OCI-LY7 (cell line): Measurements from ENCODE around the gene MMS22L. TPM values are rescaled to one million over a fixed set of nuclear protein-coding genes. Genes with fewer than 3 reads are reported as not detected.

Experiments used
- BruUV-seq: library from RNA; stranded (reverse); fragments of 400-500 nt; replicated peaks from 2 replicates; lab custom pipeline; 2021; lab: Mats Ljungman, UMichigan
- CTCF ChIA-PET: fragments of 300-600 bp; sonication (Branson Sonifier 250); formaldehyde crosslinking; loops from one replicate; lab custom pipeline; 2022; ENCODE audit warnings: antibody characterized with exemption; ENCODE audit not compliant: unreplicated experiment; lab: Charles Lee
- POLR2A ChIA-PET: fragments of 300-600 bp; sonication (Branson Sonifier 250); formaldehyde crosslinking; loops from one replicate; lab custom pipeline; 2022; ENCODE audit warnings: antibody characterized with exemption; lab: Charles Lee
- DNase-seq: peaks from one replicate; pipeline ENCODE4 v3.0.0-alpha.2; 2015; ENCODE audit warnings: low spot score
- H2AFZ ChIP-seq: fragments of 200-600 bp; sonication (generic), shearing (Covaris generic); 2 replicates; pipeline ENCODE4 v1.6.1; 2014; ENCODE audit warnings: mild to moderate bottlenecking, antibody characterized with exemption, low read length, moderate library complexity
- H3K27ac ChIP-seq: fragments of 200-600 bp; sonication (generic); 2 replicates; pipeline ENCODE4 v1.5.1; 2014; ENCODE audit warnings: mixed run types, low read depth, mild to moderate bottlenecking, moderate library complexity, low read length, inconsistent platforms; ENCODE audit not compliant: poor library complexity, severe bottlenecking
- H3K36me3 ChIP-seq: fragments of 200-600 bp; sonication (generic); 2 replicates; pipeline ENCODE4 v1.6.1; 2014; ENCODE audit warnings: mild to moderate bottlenecking, antibody characterized with exemption, low read length, moderate library complexity, mixed read lengths; ENCODE audit not compliant: insufficient read depth
- H3K4me1 ChIP-seq: fragments of 200-600 bp; sonication (generic); 2 replicates; pipeline ENCODE4 v1.5.1; 2014; ENCODE audit warnings: mild to moderate bottlenecking, low read length; ENCODE audit not compliant: insufficient read depth, poor library complexity, severe bottlenecking
- H3K4me2 ChIP-seq: fragments of 200-600 bp; sonication (generic); 2 replicates; pipeline ENCODE4 v1.6.1; 2014; ENCODE audit warnings: mild to moderate bottlenecking, low read length
- H3K4me3 ChIP-seq: fragments of 200-600 bp; sonication (generic); 2 replicates; pipeline ENCODE4 v1.5.1; 2014; ENCODE audit warnings: mild to moderate bottlenecking, low read depth, low read length; ENCODE audit not compliant: poor library complexity, severe bottlenecking
- H3K79me2 ChIP-seq: fragments of 200-600 bp; sonication (generic); 2 replicates; pipeline ENCODE4 v1.6.1; 2016; ENCODE audit warnings: low read depth, mild to moderate bottlenecking, low read length, moderate library complexity, mixed read lengths; ENCODE audit not compliant: insufficient read depth
- H3K9me2 ChIP-seq: fragments of 200-600 bp; sonication (generic); 2 replicates; pipeline ENCODE4 v1.6.1; 2016; ENCODE audit warnings: mild to moderate bottlenecking, low read length, mixed read lengths; ENCODE audit not compliant: insufficient read depth
- H3K9me3 ChIP-seq: fragments of 200-600 bp; sonication (generic); 2 replicates; pipeline ENCODE4 v1.6.1; 2014; ENCODE audit warnings: mild to moderate bottlenecking, mixed run types, low read length, mixed read lengths
- H4K20me1 ChIP-seq: fragments of 200-600 bp; sonication (generic); 2 replicates; pipeline ENCODE4 v1.6.1; 2014; ENCODE audit warnings: mild to moderate bottlenecking, antibody characterized with exemption, low read length, moderate library complexity, mixed read lengths; ENCODE audit not compliant: insufficient read depth
- EZH2phosphoT487 ChIP-seq: fragments of 200-600 bp; sonication (generic); IDR thresholded peaks from 2 replicates; pipeline ENCODE4 v1.6.1; 2018; ENCODE audit warnings: low read depth, borderline replicate concordance, mild to moderate bottlenecking, mixed run types, antibody characterized with exemption, low read length, moderate library complexity, mixed read lengths
- intact Hi-C: fragments of 100-400 bp; cut with micrococcal nuclease; formaldehyde crosslinking; loops from one replicate; pipeline ENCODE4 v1.10.0; 2022; ENCODE audit not compliant: unreplicated experiment
- total RNA-seq, 2 experiments: library from RNA; depleted of rRNA in 1 of 2; stranded (reverse); fragments of >200 nt in 1 of 2; shearing (Covaris generic) in 1 of 2; gene quantifications; 2 replicates each; pipeline ENCODE4 v1.2.3, GENCODE V29; 2014 to 2022
- TF ChIP-seq, protein P1 (sequence below): fragments of 200-600 bp; sonication (generic); conservative IDR thresholded peaks from 2 replicates; pipeline ENCODE4 v1.5.1; 2014; ENCODE audit warnings: mild to moderate bottlenecking, antibody characterized with exemption, low read length, moderate library complexity, mixed read lengths

Gene MMS22L
- total RNA-seq, 2 experiments from 2014 or later = 50.2 to 62.3 TPM

DNA sequence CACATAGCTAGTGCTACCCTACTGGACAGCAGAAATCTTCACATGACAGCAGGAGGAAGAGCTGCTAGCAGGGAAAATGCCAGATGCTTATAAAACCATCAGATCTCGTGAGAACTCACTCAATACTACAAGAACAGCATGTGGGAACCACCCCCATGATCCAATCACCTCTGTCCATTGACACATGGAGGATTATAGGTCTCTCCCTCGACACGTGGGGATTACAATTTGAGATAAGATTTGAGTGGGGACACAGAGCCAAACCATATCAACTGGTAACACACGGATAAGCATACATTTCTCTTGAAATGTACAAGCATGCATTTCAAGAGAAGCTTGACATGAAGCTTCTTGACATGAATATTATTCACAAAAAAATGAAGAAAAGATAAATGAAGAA, 64.1 kb downstream of the MMS22L start:
- ChIA-PET POLR2A (interaction anchor here (0.6 to 1.2 kb wide), 5 partner anchors 9 to 737 kb away, joined by 3 to 5 read pairs (median 4); no protein-coding TSS in a partner anchor), CTCF (interaction anchor here (1.0 kb wide), 1 partner anchor 9 kb away, joined by 3 read pairs; no protein-coding TSS in a partner anchor)
- Histone ChIP-seq H3K36me3 (peaks cover 57% of the 10 kb centered on the region), H3K4me3 (no peak overlapping the region), H3K4me1 (no peaks in the 10 kb centered on the region), H3K79me2 (peaks cover 22% of the 10 kb centered on the region), H2AFZ (no peak overlapping the region), H4K20me1 (peaks cover 15% of the 10 kb centered on the region; the same call in 1 of the 2 replicates), H3K27ac (no peak overlapping the region), H3K9me2 (no peaks in the 10 kb centered on the region), H3K4me2 (no peak overlapping the region), H3K9me3 (no peaks in the 10 kb centered on the region)
- BruUV-seq = no TSS peak
- no peak for TF ChIP-seq EZH2phosphoT487
- TF ChIP-seq, protein P1, sequence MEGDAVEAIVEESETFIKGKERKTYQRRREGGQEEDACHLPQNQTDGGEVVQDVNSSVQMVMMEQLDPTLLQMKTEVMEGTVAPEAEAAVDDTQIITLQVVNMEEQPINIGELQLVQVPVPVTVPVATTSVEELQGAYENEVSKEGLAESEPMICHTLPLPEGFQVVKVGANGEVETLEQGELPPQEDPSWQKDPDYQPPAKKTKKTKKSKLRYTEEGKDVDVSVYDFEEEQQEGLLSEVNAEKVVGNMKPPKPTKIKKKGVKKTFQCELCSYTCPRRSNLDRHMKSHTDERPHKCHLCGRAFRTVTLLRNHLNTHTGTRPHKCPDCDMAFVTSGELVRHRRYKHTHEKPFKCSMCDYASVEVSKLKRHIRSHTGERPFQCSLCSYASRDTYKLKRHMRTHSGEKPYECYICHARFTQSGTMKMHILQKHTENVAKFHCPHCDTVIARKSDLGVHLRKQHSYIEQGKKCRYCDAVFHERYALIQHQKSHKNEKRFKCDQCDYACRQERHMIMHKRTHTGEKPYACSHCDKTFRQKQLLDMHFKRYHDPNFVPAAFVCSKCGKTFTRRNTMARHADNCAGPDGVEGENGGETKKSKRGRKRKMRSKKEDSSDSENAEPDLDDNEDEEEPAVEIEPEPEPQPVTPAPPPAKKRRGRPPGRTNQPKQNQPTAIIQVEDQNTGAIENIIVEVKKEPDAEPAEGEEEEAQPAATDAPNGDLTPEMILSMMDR = no peak
- DNase-seq = no peak
- intact Hi-C loops = no loop called here

DNA sequence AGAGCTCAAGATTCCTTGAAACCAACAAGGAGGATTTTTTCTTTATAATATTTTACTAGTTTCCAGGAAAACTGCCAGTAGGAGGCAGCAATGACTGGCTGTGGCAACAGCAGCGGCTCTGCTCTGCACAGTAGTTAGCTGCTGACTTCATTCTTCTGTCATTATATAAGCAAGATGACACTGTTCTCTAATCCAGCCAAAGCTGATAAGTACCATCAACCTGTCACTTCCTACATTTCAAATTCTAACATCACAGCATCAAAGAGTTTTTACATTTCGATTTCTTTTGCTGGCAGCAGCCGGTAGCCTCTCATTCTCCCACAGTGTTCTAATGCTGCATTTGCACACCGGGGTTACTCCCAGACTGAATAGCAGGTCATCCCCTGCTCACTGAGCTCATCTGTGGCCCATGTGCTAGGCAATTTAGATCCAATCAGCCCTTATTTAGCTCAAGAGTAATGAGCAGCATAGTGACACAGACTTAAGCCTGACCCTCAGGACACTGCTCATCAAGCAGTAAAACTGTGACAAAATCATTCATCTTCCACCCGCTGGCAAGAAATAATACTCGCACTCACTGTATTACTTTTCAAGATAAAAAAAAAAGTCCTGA, 67.8 kb downstream of the MMS22L start:
- BruUV-seq = no TSS peak
- Histone ChIP-seq H3K36me3 (peaks cover 71% of the 10 kb centered on the region), H3K4me1 (no peaks in the 10 kb centered on the region), H3K4me3 (no peak overlapping the region), H4K20me1 (peaks cover 1% of the 10 kb centered on the region; the same call in 1 of the 2 replicates), H3K9me2 (no peaks in the 10 kb centered on the region), H2AFZ (no peak overlapping the region), H3K4me2 (no peak overlapping the region), H3K79me2 (peaks cover 8% of the 10 kb centered on the region; the same call in 1 of the 2 replicates), H3K27ac (no peak overlapping the region), H3K9me3 (no peaks in the 10 kb centered on the region)
- ChIA-PET CTCF (no interaction called here), POLR2A (interaction anchor here (0.5 to 1.6 kb wide), 13 partner anchors 9 to 419 kb away, joined by 3 to 7 read pairs (median 3); no protein-coding TSS in a partner anchor)
- TF ChIP-seq, protein P1 = peak; percentile 59
- no peak for TF ChIP-seq EZH2phosphoT487
- intact Hi-C loops = no loop called here
- DNase-seq = peak; percentile 10

DNA sequence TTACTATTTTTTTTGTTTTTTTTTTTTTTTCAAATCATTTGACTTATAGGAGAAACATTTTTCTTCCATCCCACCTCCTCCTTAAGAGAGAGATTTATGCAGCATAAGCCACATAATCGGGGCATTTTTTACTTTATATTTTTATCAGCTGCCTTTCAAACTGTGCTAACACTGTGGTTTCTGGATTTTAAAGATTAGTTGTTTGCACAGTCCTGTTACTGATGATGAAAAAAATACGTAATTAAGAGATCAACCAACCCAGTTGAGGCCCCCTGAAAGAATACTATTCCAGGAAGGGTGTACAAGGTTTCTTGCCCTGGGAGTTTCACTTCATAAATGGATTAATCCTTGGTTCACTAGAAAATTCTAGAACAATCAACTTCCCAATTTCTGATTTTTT, 68.3 kb downstream of the MMS22L start:
- intact Hi-C loops = no loop called here
- H4K20me1 ChIP-seq = peaks cover 4% of the 10 kb centered on the region; the same call in 1 of the 2 replicates
- no peaks in the 10 kb centered on the region for H3K4me1 ChIP-seq
- H3K79me2 ChIP-seq = peaks cover 8% of the 10 kb centered on the region; the same call in 1 of the 2 replicates
- CTCF ChIA-PET = no interaction called here
- no peak for DNase-seq
- no peak overlapping the region for H3K4me2 ChIP-seq
- no peaks in the 10 kb centered on the region for H3K9me2 ChIP-seq
- no peak overlapping the region for H3K27ac ChIP-seq
- no peak for TF ChIP-seq EZH2phosphoT487
- TF ChIP-seq, protein P1 = no peak
- H2AFZ ChIP-seq = no peak overlapping the region
- no peaks in the 10 kb centered on the region for H3K9me3 ChIP-seq
- peaks cover 70% of the 10 kb centered on the region for H3K36me3 ChIP-seq
- BruUV-seq = no TSS peak
- POLR2A ChIA-PET = interaction anchor here (0.6 to 0.8 kb wide), 4 partner anchors 8 to 169 kb away, joined by 3 to 5 read pairs (median 4); no protein-coding TSS in a partner anchor
- H3K4me3 ChIP-seq = no peak overlapping the region
